ENCODE measurements around the gene RACGAP1.

DNA sequence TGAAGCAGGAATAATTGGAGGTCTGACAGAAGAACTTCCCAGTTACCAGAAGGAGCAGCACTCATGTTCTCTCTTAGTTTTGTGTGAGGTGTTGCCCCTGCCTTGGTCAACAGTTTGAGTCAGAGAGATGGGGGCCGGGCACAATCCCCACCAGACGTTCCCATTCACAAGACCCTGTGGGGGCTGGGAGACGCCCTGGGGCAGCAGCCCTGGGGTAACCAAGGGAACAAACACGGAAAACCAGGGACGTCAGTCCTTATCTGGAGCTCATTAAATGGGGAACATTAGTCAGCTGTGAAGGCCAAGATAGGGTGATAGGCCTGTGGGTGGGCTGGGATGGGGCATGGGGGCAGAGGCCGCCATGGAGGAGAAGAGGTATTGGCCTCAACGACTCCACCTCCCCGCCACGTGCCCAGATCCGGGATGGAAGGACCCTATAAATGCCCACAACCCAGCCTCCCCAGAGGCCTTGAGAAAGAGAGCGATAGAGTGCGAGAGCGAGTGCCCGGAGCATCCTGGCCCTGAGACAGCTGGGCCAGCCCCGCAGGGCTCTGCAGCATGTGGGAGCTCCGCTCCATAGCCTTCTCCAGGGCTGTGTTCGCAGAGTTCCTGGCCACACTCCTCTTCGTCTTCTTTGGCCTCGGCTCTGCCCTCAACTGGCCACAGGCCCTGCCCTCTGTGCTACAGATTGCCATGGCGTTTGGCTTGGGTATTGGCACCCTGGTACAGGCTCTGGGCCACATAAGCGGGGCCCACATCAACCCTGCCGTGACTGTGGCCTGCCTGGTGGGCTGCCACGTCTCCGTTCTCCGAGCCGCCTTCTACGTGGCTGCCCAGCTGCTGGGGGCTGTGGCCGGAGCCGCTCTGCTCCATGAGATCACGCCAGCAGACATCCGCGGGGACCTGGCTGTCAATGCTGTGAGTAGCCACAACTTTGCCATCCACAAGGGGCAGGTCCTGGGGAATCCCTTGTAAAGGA is 74.7 kb downstream of the RACGAP1 start, which contains the start of gene AQP2:
- TF ChIP-seq CTCF (IDR thresholded peaks at IDR 0.05; ENCODE audit: control extremely low read depth in 1 of 3, insufficient read depth in 1 of 3, low read depth in 1 of 3, low read length in 3 of 3) (no peak), EZH2 (IDR thresholded peaks at IDR 0.05; ENCODE audit: low read depth, low read length, severe bottlenecking) (no peak), POLR2A (IDR thresholded peaks at IDR 0.05; ENCODE audit: control extremely low read depth in 1 of 2, low read depth in 2 of 2, low read length in 2 of 2) (no peak), SP1 (IDR thresholded peaks at IDR 0.05; ENCODE audit: low read depth, low read length) (no peak), GTF2F1 (IDR thresholded peaks at IDR 0.05; ENCODE audit: borderline replicate concordance, low read depth, low read length) (no peak), POLR2AphosphoS5 (IDR thresholded peaks at IDR 0.05; ENCODE audit: low read depth, low read length) (no peak), ASH2L (IDR thresholded peaks at IDR 0.05; ENCODE audit: low read length) (no peak), CEBPB (IDR thresholded peaks at IDR 0.05; ENCODE audit: low read depth, low read length) (no peak), EGR1 (IDR thresholded peaks at IDR 0.05; ENCODE audit: borderline replicate concordance, low read depth, low read length) (no peak), SP2 (IDR thresholded peaks at IDR 0.05; ENCODE audit: low read length) (no peak)
- TF ChIP-seq, protein P1, sequence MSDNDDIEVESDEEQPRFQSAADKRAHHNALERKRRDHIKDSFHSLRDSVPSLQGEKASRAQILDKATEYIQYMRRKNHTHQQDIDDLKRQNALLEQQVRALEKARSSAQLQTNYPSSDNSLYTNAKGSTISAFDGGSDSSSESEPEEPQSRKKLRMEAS (IDR thresholded peaks at IDR 0.05) = no peak
- TF ChIP-seq, protein P2, sequence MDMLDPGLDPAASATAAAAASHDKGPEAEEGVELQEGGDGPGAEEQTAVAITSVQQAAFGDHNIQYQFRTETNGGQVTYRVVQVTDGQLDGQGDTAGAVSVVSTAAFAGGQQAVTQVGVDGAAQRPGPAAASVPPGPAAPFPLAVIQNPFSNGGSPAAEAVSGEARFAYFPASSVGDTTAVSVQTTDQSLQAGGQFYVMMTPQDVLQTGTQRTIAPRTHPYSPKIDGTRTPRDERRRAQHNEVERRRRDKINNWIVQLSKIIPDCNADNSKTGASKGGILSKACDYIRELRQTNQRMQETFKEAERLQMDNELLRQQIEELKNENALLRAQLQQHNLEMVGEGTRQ (IDR thresholded peaks at IDR 0.05; ENCODE audit: low read length) = no peak
